Right ventricle myocardium inferior (tissue), 1 donor: ENCODE results near the gene LIMS4. TPM values are rescaled to one million over a fixed set of nuclear protein-coding genes. Genes with fewer than 3 reads are reported as not detected.
"Not testable (repeated sequence)": the region's sequence is repeated elsewhere in the genome, so short reads cannot be mapped to it uniquely, and the experiment has no call there.

Experiments
- ATAC-seq: fragments of 200-7000 bp; cut with Tn5 transposase; one replicate; pipeline ENCODE4 v1.9.1; 2020; ENCODE audit warnings: mild to moderate bottlenecking, moderate library complexity
- DNase-seq: peaks from one replicate; pipeline ENCODE4 v3.0.0; 2021; ENCODE audit errors: missing footprints
- intact Hi-C: fragments of 100-400 bp; cut with DNase I; formaldehyde crosslinking; loops from one replicate; pipeline ENCODE4 v1.11.0; 2022
- total RNA-seq: library from RNA; stranded (reverse); fragmentation: NEBNext Ultra II Directional; extraction: Animal tissue kit (Norgen Biotek cat#: 25700); gene quantifications from one replicate; pipeline ENCODE4 v1.2.1, GENCODE V29; 2021
- donor health status: DM: no; HTN: yes; CAD: no; lungs with severe emphysema.

Gene LIMS4
- total RNA-seq, 1 donor from 2014 or later, result 3.7 TPM

- ATAC-seq, DNase-seq, intact Hi-C loops: not testable (repeated sequence)
Measured at GRCh38 chr2:110456291-110457213, 16.1 kb downstream of the LIMS4 start.

- DNase-seq, intact Hi-C loops, ATAC-seq: not testable (repeated sequence)
Measured at GRCh38 chr2:110455080-110455670, 17.4 kb downstream of the LIMS4 start.

- ATAC-seq, DNase-seq, intact Hi-C loops: not testable (repeated sequence)
Measured at GRCh38 chr2:110450951-110451350, 21.7 kb downstream of the LIMS4 start.

DNA sequence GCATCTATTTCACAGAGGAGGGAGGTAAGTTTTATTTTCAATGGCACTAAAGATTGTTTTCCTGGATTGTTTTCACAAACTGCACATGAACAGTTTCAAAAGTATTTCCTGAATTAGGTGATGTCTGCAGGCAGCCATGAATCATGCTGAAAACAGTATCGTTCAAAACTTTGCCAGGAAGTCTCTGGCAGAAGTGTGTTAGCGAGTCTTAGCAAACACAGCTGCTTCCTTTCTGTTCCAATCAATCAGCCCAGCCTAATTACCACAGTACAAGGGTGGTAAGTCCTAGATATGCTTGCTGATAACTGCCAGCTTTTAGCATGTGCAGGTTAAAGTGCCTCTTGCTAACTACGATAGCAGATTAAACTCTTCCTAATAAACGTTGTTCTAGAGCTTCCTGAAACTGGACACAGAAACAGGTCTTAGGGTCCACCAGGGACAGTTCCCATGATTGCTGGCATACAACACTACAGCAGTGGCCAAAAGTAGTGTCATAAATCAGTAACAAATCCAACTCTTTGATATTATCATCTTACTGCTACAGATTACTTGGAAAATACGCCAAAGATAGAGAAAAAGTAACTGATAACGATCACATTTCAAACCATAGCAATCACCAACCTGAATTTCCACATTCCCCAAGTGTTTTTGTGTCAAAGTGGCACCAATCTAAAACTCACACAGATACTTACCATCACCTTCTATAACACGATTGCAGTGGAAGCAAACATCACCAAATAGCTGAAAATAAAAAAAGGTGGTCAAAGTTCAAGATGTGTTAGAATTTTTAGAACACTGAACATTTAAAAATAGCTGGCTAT lies 23.3 kb downstream of the LIMS4 start:
- DNase-seq, intact Hi-C loops: not testable (repeated sequence)
- ATAC-seq, result peak; percentile 71

DNA sequence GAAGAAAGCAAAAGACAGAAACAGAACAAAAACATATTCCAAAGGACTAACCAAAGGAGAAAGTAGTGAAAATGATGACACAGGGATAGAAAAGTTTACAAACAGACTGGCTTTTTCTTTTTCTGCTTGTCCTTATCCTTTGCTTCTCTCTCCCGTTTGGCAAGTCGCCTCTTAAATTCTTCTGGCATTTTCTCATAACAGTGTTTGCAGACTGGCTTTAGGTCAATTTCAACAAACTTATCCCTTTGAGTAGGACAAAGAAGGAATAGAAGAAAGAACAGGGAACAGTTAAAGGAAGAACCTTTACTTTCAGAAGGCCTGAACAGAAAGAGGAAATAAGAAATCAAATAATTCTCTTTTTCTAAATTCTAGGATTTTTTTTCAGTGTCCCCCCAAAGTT lies 26.0 kb downstream of the LIMS4 start:
- peak; percentile 11 for ATAC-seq

DNA sequence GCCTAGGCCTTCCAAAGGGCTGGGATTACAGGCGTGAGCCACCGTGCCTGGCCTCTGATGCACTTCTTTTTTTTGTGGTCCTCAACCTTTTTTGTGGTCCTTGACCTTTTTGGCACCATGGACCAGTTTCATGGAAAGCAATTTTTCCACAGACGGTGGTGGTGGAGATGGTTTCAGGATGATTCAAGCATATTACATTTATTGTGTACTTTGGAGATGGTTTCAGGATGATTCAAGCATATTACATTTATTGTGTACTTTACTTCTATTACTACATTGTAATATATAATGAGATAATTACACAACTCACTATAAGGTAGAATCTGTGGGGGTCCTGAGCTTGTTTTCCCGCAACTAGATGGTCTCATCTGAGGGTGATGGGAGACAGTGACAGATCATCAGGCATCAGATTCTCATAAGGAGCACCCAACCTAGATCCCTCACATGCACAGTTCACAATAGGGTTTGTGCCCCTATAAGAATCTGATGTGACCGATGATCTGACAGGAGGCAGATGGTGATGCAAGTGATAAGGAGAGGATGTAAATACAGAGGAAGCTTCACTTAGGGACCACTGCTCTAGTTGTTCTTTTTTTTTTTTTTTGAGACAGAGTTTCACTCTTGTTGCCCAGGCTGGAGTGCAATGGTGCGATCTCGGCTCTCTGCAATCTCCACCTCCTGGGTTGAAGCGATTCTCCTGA lies 29.2 kb downstream of the LIMS4 start:
- intact Hi-C loops, ATAC-seq, DNase-seq: not testable (repeated sequence)

More for the DNA sequence above, 26.0 kb downstream of the LIMS4 start:
- intact Hi-C loops, DNase-seq: not testable (repeated sequence)

DNA sequence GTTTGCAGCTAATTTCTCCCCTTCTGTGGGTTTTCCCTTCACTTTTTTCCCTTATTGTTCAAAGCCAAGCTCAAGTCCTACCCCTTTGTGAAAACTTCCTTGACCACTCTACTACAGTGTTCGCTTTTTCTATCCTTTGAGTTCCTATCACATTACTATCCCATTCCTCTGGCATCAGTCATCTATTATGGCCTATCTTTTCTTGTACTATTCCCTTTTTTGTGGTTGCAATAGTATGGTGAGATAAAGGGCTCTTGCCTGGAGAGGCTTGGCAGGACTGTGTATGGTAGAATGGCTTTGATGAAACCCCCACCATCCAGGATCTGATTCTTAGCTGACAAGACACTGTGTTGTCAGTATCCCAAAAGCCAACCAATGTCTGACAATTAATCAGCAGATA lies 30.7 kb downstream of the LIMS4 start:
- intact Hi-C loops, ATAC-seq, DNase-seq: not testable (repeated sequence)

GRCh38 chr2:110434565-110434964 lies 38.1 kb downstream of the LIMS4 start:
- intact Hi-C loops, ATAC-seq, DNase-seq: not testable (repeated sequence)

- intact Hi-C loops, ATAC-seq: not testable (repeated sequence)
Measured at GRCh38 chr2:110425725-110426124, 46.9 kb downstream of the LIMS4 start.

DNA sequence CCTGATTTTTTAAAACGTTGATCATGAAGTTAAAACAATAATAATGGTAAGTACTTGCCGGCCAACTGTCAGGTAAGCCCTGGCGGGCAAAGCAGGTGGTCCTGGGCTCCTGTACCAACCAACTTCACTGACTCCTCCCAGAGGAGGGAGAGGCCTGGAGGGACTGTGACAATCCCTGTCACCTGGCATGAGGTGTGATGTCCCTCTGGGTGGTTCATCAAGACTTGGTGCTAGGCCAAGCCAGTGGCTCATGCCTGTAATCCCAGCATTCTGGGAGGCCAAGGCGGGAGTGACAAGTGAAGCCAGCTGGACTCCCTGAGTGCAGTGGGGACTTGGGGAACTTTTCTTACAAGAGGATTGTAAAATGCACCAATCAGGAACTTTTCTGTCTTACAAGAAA lies 48.2 kb downstream of the LIMS4 start:
- peak; percentile 17 for DNase-seq
- ATAC-seq, intact Hi-C loops: not testable (repeated sequence)

More at GRCh38 chr2:110425725-110426124, 46.9 kb downstream of the LIMS4 start:
- DNase-seq, result not testable (repeated sequence)

- DNase-seq, intact Hi-C loops: not testable (repeated sequence)
- peak; percentile 69 for ATAC-seq
Measured at GRCh38 chr2:110423574-110423962, 49.0 kb downstream of the LIMS4 start.

GRCh38 chr2:110422852-110423573 lies 49.6 kb downstream of the LIMS4 start:
- intact Hi-C loops, DNase-seq: not testable (repeated sequence)
- ATAC-seq, result peak; percentile 36

DNA sequence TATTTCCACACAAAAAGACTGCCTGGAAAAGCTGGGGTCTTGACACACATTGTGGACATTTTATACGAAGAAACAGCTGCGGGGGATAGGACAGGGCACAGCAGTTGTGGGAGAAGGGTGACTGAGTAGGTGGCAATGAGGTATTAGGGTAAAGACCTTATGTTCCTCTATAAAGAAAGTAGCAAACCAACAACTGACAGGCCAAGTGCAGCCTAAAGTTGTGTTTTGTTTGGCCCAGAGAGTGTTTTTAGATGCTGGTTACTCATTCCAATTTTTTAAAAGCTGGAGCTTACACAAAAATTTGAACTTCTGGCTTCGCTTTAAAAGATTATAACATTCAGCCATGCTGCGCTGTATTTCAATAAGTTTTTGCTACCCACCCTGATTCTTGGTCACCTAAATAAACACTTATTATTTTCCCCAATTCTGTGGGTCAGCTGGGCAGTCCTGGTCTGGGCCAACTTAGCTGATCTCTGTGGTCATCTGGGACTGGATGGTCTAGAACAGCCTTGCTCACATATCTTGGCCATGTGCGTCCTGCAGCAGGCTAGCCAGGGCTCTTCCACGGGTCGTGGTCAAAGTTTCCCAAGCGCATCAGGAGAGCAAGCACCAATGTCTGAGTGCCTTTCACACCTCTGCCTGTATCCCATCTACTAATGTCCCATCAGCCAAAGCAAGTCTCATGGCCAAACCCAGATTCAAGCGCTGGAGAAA lies 51.8 kb downstream of the LIMS4 start:
- DNase-seq, intact Hi-C loops: not testable (repeated sequence)
- ATAC-seq, result peak; percentile 47

- ATAC-seq, intact Hi-C loops, DNase-seq: not testable (repeated sequence)
Measured at GRCh38 chr2:110407142-110407541, 65.5 kb downstream of the LIMS4 start.

- DNase-seq, ATAC-seq, intact Hi-C loops: not testable (repeated sequence)
Measured at GRCh38 chr2:110404988-110405387, 67.6 kb downstream of the LIMS4 start.

GRCh38 chr2:110404246-110404645 lies 68.4 kb downstream of the LIMS4 start:
- intact Hi-C loops, DNase-seq, ATAC-seq: not testable (repeated sequence)
